Fibroblast of villous mesenchyme (primary cell): Measurements from ENCODE around the gene ABR. TPM values are rescaled to one million over a fixed set of nuclear protein-coding genes. Genes with fewer than 3 reads are reported as not detected.

ENCODE experiments used
- DNase-seq: peaks from one replicate; pipeline ENCODE4 v3.0.0-alpha.2; 2010; ENCODE audit warnings: low read depth
- H3K4me3 ChIP-seq: 2 replicates; pipeline ENCODE4 v1.5.1; 2011; ENCODE audit warnings: low read depth, mild to moderate bottlenecking, low read length
- total RNA-seq: library from RNA; depleted of rRNA; stranded (reverse); fragments of >200 nt; gene quantifications from 2 replicates; pipeline ENCODE4 v1.2.3, GENCODE V29; 2012
- TF ChIP-seq, protein P1 (sequence below): IDR thresholded peaks from 2 replicates; pipeline ENCODE4 v1.5.1; 2012; ENCODE audit warnings: low read depth, mild to moderate bottlenecking, low read length; ENCODE audit not compliant: insufficient read depth

Gene ABR
- total RNA-seq, 1 donor = 51.8 TPM

- DNase-seq = no peak
- TF ChIP-seq, protein P1, sequence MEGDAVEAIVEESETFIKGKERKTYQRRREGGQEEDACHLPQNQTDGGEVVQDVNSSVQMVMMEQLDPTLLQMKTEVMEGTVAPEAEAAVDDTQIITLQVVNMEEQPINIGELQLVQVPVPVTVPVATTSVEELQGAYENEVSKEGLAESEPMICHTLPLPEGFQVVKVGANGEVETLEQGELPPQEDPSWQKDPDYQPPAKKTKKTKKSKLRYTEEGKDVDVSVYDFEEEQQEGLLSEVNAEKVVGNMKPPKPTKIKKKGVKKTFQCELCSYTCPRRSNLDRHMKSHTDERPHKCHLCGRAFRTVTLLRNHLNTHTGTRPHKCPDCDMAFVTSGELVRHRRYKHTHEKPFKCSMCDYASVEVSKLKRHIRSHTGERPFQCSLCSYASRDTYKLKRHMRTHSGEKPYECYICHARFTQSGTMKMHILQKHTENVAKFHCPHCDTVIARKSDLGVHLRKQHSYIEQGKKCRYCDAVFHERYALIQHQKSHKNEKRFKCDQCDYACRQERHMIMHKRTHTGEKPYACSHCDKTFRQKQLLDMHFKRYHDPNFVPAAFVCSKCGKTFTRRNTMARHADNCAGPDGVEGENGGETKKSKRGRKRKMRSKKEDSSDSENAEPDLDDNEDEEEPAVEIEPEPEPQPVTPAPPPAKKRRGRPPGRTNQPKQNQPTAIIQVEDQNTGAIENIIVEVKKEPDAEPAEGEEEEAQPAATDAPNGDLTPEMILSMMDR = no peak
- peak overlapping the region; percentile 47 for H3K4me3 ChIP-seq
Measured at GRCh38 chr17:970364-970763, 209.4 kb downstream of the ABR start.

DNA sequence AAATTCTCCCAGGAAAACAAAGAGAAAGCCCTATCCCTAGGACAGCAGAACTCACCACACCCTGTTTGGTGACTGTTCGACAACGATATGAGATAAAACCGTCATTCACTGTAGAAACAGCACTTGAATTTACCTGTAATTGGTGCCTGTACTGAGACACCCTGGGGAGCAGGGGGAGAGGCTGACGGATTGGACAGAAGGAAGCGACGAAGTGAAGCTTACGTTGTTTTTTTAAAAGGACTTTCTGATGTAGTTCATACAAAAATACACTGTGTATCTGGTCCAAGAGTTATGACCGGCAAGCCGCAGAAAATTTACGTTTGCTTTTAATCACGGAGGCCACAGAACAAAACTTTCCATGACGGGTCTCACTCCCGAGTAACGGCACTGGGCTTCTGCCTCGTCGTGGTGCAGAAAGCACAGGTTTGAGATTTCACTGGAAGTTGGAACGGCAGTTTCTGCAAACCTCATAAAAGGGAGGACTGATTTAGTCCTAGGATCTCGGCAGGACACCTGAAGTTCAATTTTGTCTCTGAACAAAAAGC, 209.9 kb downstream of the ABR start:
- H3K4me3 ChIP-seq = peak overlapping the region; percentile 47
- TF ChIP-seq, protein P1 = no peak
- peak; percentile 84 for DNase-seq

- peak; percentile 63 for DNase-seq
- TF ChIP-seq, protein P1 = no peak
- peak overlapping the region; percentile 47 for H3K4me3 ChIP-seq
Measured at GRCh38 chr17:968812-969730, 210.7 kb downstream of the ABR start.

DNA sequence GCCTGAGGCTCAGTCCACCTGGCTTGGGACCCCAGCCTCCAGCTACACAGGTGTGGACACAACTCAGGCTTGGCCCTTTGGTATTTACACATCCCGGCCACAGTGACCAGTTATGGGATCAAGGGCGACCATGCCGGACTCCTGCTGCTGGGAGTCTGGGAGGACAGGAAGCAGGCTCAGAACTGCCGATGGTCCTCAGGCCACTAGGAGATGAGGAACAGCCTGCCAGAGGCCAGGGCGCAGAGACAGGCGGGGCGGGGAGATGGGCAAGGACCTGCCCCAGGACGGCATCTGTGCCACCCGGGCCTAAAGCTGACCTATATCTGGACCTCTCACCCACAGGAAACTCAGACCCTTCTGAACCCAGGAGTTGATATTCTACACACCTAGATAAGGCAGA, 212.7 kb downstream of the ABR start:
- TF ChIP-seq, protein P1 = no peak
- H3K4me3 ChIP-seq = no peak overlapping the region
- DNase-seq = no peak

GRCh38 chr17:965311-965989, 214.3 kb downstream of the ABR start:
- TF ChIP-seq, protein P1 = no peak
- peak overlapping the region; percentile 5 for H3K4me3 ChIP-seq
- DNase-seq = peak; percentile 91

DNA sequence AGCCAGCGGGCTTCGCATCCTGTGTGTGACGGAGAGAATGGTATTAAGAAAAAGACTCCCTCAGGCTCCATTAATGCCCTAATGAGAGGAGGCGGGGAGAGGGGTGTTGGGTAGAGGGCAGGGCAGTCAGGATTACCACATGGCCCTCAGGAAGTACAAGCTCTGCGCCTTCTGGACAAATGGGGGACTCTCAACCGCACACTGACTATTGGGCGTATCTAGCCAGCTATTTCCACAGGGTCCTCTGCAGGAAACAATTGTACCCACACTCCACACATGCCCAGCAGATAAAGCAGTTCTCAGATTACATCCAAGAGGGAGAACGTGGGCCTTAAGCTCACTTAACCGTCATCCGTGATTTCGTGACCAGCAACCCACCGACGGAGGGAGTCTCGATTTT, 214.9 kb downstream of the ABR start:
- DNase-seq = no peak
- TF ChIP-seq, protein P1 = no peak
- H3K4me3 ChIP-seq = no peak overlapping the region
